ENCODE results near the gene USP43.

DNA sequence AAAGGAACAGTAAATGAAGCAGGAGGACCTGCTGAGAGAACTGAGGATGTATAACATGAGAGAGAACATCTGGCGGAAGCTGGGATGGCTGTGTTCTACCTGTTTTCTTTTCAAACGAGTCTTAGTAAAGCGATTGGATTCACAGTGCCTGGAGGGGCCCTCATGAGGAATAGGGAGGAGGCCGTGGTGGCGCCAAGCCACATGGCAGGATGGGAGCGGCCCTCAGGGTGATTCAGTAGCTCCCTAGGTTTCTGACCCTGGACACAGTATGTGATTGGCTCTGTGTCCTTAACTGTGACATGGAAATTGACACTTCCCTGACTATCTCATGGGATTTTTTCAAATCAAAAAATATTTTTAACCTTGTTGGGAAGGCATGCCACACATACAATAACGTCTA, 32.1 kb downstream of the USP43 start:
- TF ChIP-seq, protein P1, sequence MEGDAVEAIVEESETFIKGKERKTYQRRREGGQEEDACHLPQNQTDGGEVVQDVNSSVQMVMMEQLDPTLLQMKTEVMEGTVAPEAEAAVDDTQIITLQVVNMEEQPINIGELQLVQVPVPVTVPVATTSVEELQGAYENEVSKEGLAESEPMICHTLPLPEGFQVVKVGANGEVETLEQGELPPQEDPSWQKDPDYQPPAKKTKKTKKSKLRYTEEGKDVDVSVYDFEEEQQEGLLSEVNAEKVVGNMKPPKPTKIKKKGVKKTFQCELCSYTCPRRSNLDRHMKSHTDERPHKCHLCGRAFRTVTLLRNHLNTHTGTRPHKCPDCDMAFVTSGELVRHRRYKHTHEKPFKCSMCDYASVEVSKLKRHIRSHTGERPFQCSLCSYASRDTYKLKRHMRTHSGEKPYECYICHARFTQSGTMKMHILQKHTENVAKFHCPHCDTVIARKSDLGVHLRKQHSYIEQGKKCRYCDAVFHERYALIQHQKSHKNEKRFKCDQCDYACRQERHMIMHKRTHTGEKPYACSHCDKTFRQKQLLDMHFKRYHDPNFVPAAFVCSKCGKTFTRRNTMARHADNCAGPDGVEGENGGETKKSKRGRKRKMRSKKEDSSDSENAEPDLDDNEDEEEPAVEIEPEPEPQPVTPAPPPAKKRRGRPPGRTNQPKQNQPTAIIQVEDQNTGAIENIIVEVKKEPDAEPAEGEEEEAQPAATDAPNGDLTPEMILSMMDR (IDR thresholded peaks at IDR 0.05 in 8 of 11, conservative IDR thresholded peaks at IDR 0.05 in 3 of 11): no peak
- TF ChIP-seq POLR2A (IDR thresholded peaks at IDR 0.05): no peak
- no peak for TF ChIP-seq POLR2AphosphoS5 (IDR thresholded peaks at IDR 0.05)

All from spleen (tissue), 7 donors.